Calu3 (cell line): ENCODE measurements around the gene GPALPP1. TPM values are rescaled to one million over a fixed set of nuclear protein-coding genes. Genes with fewer than 3 reads are reported as not detected.
"Not testable (repeated sequence)": the region's sequence is repeated elsewhere in the genome, so short reads cannot be mapped to it uniquely, and the experiment has no call there.

Experiments used
- BruUV-seq: library from RNA; stranded (reverse); fragments of 400-500 nt; replicated peaks from 2 replicates; lab custom pipeline; 2021; lab: Mats Ljungman, UMichigan
- CTCF ChIA-PET: fragments of 300-600 bp; sonication (Branson Sonifier 250); formaldehyde crosslinking; loops from one replicate; lab custom pipeline; 2022; ENCODE audit warnings: antibody characterized with exemption; lab: Charles Lee
- DNase-seq: peaks from one replicate; pipeline ENCODE4 v3.0.0; 2022
- H3K27ac Mint-ChIP-seq: one replicate; pipeline ENCODE4 v1.8.0; 2022; ENCODE audit warnings: mixed read lengths; ENCODE audit not compliant: unreplicated experiment
- H3K27me3 Mint-ChIP-seq: one replicate; pipeline ENCODE4 v1.8.0; 2022; ENCODE audit warnings: mixed read lengths; ENCODE audit not compliant: unreplicated experiment
- H3K36me3 Mint-ChIP-seq: one replicate; pipeline ENCODE4 v1.8.0; 2022; ENCODE audit warnings: mild to moderate bottlenecking, moderate library complexity, mixed read lengths; ENCODE audit not compliant: insufficient read depth, unreplicated experiment
- H3K4me1 Mint-ChIP-seq: one replicate; pipeline ENCODE4 v1.8.0; 2022; ENCODE audit warnings: mild to moderate bottlenecking, low read depth, mixed read lengths; ENCODE audit not compliant: unreplicated experiment
- H3K4me3 Mint-ChIP-seq: one replicate; pipeline ENCODE4 v1.8.0; 2022; ENCODE audit warnings: mild to moderate bottlenecking, low read depth, moderate library complexity, mixed read lengths; ENCODE audit not compliant: unreplicated experiment
- H3K9me3 Mint-ChIP-seq: one replicate; pipeline ENCODE4 v1.8.0; 2022; ENCODE audit warnings: low read depth, mixed read lengths; ENCODE audit not compliant: unreplicated experiment
- CTCF ChIP-seq: fragments of 200-600 bp; IDR thresholded peaks from one replicate; pipeline ENCODE4 v1.8.0; 2022; ENCODE audit warnings: antibody characterized with exemption; ENCODE audit not compliant: unreplicated experiment
- intact Hi-C: fragments of 100-400 bp; cut with micrococcal nuclease; formaldehyde crosslinking; loops from one replicate; pipeline ENCODE4 v1.10.0; 2022; ENCODE audit not compliant: unreplicated experiment
- total RNA-seq: library from RNA; stranded (reverse); gene quantifications from 2 replicates; pipeline ENCODE4 v1.2.3, GENCODE V29; 2022

Gene GPALPP1
- total RNA-seq, 1 experiment from 2014 or later: 21.7 TPM

GRCh38 chr13:45055198-45055901, 66.0 kb downstream of the GPALPP1 start:
- H3K4me1 Mint-ChIP-seq: peaks cover 9% of the 10 kb centered on the region
- no TSS peak for BruUV-seq
- H3K27me3 Mint-ChIP-seq: no peaks in the 10 kb centered on the region
- no peak overlapping the region for H3K4me3 Mint-ChIP-seq
- CTCF ChIA-PET: interaction anchor here (0.9 to 1.0 kb wide), 2 partner anchors 164 to 226 kb away, joined by 3 read pairs; no protein-coding TSS in a partner anchor
- no peaks in the 10 kb centered on the region for H3K36me3 Mint-ChIP-seq
- no peaks in the 10 kb centered on the region for H3K9me3 Mint-ChIP-seq
- peak; percentile 4 for DNase-seq
- intact Hi-C loops: no loop called here
- H3K27ac Mint-ChIP-seq: no peak overlapping the region
- no peak for TF ChIP-seq CTCF

GRCh38 chr13:45055902-45056648, 66.7 kb downstream of the GPALPP1 start:
- no peak for DNase-seq
- BruUV-seq: no TSS peak
- intact Hi-C loops: no loop called here
- TF ChIP-seq CTCF: no peak
- no peaks in the 10 kb centered on the region for H3K36me3 Mint-ChIP-seq
- H3K4me1 Mint-ChIP-seq: peaks cover 9% of the 10 kb centered on the region
- CTCF ChIA-PET: interaction anchor here (1.0 kb wide), 1 partner anchor 163 kb away, joined by 3 read pairs; no protein-coding TSS in a partner anchor
- H3K27ac Mint-ChIP-seq: no peak overlapping the region
- no peak overlapping the region for H3K4me3 Mint-ChIP-seq
- H3K27me3 Mint-ChIP-seq: no peaks in the 10 kb centered on the region
- H3K9me3 Mint-ChIP-seq: no peaks in the 10 kb centered on the region

GRCh38 chr13:45060062-45060461, 70.7 kb downstream of the GPALPP1 start:
- intact Hi-C loops: no loop called here
- Mint-ChIP-seq H3K4me1 (peaks cover 9% of the 10 kb centered on the region), H3K27ac (no peak overlapping the region), H3K4me3 (no peak overlapping the region), H3K9me3 (no peaks in the 10 kb centered on the region), H3K27me3 (no peaks in the 10 kb centered on the region), H3K36me3 (no peaks in the 10 kb centered on the region)
- CTCF ChIA-PET: no interaction called here
- no TSS peak for BruUV-seq
- DNase-seq: no peak
- TF ChIP-seq CTCF: no peak

GRCh38 chr13:45063261-45063860, 74.0 kb downstream of the GPALPP1 start:
- intact Hi-C loops: no loop called here
- Mint-ChIP-seq H3K36me3 (no peaks in the 10 kb centered on the region), H3K4me3 (no peak overlapping the region), H3K27ac (no peak overlapping the region), H3K9me3 (no peaks in the 10 kb centered on the region), H3K27me3 (no peaks in the 10 kb centered on the region), H3K4me1 (no peaks in the 10 kb centered on the region)
- TF ChIP-seq CTCF: no peak
- BruUV-seq: no TSS peak
- DNase-seq: no peak
- CTCF ChIA-PET: no interaction called here

GRCh38 chr13:45063889-45064288, 74.6 kb downstream of the GPALPP1 start:
- H3K27me3 Mint-ChIP-seq, H3K27ac Mint-ChIP-seq, H3K4me3 Mint-ChIP-seq, BruUV-seq, H3K36me3 Mint-ChIP-seq, CTCF ChIA-PET, H3K4me1 Mint-ChIP-seq, intact Hi-C loops, DNase-seq, H3K9me3 Mint-ChIP-seq: not testable (repeated sequence)
